ENCODE data around the gene SAPCD2.

The SAPCD2 gene

GRCh38 chr9:137017071-137017470, 53.3 kb downstream of the SAPCD2 start:
- no peak for DNase-seq

- no peak for DNase-seq
Measured at GRCh38 chr9:137016436-137016835, 53.9 kb downstream of the SAPCD2 start.

- DNase-seq = no peak
Measured at GRCh38 chr9:137015976-137016375, 54.4 kb downstream of the SAPCD2 start.

GRCh38 chr9:137015540-137015930, 54.8 kb downstream of the SAPCD2 start:
- DNase-seq = no peak

GRCh38 chr9:137014776-137015539, 55.4 kb downstream of the SAPCD2 start:
- no peak for DNase-seq

- DNase-seq = no peak
Measured at GRCh38 chr9:137014166-137014565, 56.2 kb downstream of the SAPCD2 start.

- DNase-seq = no peak
Measured at GRCh38 chr9:137013571-137013940, 56.8 kb downstream of the SAPCD2 start.

- DNase-seq = no peak
Measured at GRCh38 chr9:137012694-137013570, 57.4 kb downstream of the SAPCD2 start.

Measured in activated CD4-positive, CD25-positive, alpha-beta regulatory T cell (primary cell).